ENCODE results near the gene RAB43. TPM values are rescaled to one million over a fixed set of nuclear protein-coding genes. Genes with fewer than 3 reads are reported as not detected.
"Not testable (repeated sequence)": the region's sequence is repeated elsewhere in the genome, so short reads cannot be mapped to it uniquely, and the experiment has no call there.

Gene RAB43
- total RNA-seq, 1 donor from 2014 or later: 39.8 TPM

DNA sequence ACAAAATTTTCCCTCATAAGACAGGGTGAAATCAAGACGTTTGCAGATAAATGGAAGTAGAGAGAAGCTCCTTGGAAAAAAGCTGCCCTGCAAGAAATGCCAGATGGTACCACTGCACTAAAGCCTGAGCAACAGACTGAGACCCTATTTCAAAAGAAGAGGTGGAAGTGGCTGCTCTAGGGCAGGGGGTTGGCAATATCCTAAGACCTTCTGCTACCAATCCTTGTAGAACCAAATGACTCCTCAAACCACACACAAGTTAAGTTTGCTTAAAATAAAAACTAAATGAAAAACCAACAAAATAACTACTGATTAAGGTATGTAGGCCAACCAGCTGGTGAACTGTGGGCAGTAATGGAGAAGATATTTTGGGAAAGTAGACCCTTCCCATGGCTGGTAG is 21.3 kb downstream of the RAB43 start:
- intact Hi-C loops (cut with micrococcal nuclease): no loop called here

DNA sequence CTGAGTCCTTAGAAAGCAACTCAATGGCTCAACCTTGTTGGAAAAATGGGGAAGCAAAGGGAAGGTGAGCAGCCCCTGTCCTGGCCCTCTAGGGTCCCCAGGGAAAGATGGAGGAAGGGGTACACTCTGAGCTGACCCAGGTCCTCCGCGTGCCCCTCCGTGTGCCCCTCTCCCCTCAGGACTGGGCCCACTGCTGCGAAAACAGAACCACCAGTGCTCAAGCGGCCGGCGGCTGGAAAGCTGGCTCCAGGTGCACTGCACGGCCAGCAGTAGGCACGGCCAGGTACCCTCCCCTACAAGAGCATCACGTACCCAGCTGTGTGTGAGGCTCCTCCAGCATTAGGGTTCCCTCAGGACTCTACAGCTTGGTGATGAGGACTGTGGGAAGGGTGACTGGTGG is 26.3 kb downstream of the RAB43 start:
- intact Hi-C loops (cut with micrococcal nuclease): no loop called here

DNA sequence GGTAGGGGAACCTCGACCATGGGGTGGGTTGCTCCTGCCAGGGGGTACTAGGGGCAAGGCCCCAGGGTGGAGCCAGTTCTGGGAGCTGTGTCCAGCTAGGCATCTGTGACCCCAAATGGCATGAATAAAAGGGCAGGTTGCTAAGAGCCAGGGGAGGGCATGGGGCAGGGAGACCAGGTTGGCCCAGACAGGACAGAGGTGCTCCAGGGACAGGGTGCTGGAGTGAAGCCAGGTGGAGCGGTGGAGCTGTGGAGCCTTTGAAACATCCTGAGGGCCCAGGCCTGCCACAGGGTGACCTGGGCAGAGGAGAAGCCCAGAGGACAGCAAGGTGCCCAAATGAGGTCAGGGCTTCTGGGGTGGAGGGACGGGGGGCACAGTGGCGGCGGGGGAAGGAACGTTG is 33.3 kb downstream of the RAB43 start:
- intact Hi-C loops (cut with micrococcal nuclease): not testable (repeated sequence)

DNA sequence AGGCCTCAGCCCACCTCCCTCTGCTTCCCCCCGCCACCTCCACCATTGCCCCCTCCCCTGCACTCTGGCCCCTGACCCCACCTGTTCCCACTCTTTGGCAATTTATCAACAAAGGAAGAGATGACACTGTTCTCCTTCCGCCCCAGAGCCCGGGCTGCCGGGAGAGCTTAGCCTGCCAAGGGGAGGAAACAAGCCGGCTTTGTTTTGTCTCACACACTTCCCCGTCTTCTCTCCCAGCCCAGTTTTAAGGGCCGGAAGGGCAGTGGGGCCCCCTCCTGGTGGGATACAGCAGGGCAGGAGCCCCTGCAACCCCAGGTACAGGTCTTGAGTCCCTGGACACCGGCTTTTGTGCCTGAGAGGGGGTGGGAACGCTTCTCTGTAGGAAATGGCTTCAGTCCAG is 33.7 kb downstream of the RAB43 start:
- intact Hi-C loops (cut with micrococcal nuclease): not testable (repeated sequence)

DNA sequence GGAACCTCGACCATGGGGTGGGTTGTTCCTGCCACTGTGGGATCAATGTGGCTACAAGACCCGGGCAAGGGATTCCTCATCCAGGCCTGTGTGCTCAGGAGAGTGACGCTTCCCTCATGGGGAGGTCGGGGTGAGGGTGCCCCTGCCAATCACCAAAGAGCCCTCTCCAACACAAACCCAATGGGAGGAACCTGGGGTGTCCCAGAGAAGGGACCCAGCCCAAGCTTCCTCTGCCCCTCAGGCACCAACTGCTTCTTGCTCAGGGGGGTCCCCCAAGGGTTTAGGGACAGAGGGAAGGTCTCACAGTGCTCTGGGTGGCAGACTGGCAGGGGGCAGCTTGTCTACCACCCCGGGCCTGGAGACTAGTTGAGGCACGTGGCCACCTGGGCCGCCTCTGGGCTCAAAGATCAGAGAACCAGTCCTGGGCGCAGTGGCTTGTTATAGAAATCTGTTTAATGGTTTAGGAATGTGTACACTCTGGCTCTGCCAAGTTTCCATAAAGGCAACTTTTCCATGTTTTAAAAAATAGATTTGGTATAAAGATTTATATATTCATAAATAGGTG is 34.4 kb downstream of the RAB43 start:
- intact Hi-C loops (cut with micrococcal nuclease): no loop called here

DNA sequence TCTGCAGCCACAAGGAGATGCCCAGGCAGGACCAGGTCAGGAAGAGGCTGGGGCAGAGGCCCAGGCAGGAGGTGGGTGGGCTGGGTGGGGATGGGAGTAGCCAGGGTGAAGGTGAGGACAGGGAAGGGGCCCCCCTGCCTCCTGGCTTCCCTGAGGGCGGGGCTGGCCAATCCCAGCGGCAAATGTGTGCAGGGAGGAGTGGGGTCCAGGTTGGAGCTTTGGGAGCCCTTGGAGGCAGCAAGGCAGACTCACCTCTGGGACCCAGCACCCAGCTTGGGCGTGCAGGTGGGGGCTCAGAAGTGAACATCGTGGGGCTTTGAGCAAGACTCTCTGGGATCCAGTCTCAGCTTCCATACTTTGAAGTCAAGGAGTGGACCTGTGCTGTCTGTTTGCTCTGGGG is 35.8 kb downstream of the RAB43 start:
- intact Hi-C loops (cut with micrococcal nuclease): no loop called here

DNA sequence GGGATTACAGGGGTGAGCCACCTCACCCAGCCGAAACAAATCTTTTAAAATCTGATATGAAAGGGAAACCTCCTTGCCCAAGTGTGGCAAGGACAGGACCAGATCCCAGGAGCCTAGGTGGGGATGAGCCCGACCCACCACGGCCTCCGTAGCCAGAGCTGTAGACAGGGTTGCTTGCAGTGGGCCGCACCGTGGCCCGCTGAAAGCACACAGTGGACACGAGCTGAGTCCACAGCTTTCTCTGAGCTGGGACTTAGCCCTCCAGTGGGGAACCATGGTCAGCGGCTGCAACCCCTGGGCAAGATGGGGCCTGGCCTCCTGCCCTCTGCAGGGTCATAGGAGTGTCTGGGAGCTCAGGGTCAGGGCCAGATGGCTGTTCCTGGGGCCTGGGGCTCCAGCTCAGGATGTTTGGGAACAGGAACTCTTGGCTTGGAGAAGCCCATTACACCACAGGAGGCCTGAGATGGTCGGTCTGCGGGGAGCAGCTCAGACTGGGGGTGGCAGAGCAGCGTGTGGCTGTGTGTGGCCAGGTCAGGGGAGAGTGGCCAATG is 36.4 kb downstream of the RAB43 start:
- intact Hi-C loops (cut with micrococcal nuclease): no loop called here

DNA sequence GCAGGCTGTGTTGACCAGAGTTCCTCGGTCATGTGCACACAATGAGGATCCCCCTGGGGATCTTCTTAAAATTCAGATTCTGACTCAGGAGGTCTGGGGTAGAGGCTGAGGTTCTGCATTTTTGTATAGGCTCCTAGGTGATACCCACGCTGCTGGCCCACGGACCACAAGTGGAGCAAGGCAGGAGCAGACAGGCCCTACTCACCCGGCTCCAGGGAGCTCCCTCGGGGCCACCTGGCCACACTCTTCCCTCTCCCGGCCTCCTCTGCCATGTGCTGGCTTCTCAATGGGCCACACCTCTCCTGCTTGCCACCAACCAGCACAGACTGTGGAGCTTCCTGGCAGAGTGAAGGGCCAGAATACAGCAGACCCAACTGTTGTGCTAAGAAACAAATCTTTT is 37.1 kb downstream of the RAB43 start:
- intact Hi-C loops (cut with micrococcal nuclease): no loop called here

DNA sequence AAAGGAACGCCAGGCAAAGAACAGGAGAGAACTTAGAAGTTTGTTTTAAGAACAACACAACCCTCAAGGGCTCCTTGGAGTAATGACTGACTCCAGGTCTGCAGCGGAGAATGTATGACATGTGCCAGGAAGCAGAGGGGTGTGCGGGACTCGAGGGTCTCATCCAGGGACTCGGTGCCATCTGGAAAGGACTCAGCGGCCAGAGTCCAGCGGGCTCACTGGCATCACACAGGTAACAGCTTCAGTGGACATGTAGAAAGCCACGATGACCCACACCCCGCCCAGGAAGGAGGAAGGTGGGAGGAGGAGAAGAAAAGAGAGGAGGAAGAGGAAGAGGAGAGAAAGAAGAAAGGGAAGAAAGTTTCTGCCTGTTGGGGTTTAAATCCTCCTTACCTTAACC is 39.6 kb downstream of the RAB43 start:
- intact Hi-C loops (cut with micrococcal nuclease): no loop called here

DNA sequence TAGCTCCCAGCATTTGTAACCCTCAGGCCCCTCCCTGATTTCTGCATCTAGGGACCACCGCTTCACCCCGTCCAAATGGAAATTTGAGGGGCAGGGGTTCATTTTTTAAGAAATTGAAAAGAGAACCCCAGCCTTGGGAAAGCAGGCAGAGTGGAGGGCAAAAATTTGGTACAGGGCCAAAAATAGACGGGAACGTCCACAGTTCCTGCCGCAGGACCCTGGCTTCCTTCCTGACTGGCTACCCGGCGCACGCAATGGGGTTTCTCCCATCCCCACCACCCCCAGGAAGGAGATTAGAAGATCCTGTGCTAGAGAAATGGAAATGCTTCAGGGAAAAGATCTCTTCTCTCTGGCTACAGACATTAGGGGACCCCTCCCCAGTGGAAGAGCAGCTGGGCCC is 40.1 kb downstream of the RAB43 start:
- intact Hi-C loops (cut with micrococcal nuclease): no loop called here

DNA sequence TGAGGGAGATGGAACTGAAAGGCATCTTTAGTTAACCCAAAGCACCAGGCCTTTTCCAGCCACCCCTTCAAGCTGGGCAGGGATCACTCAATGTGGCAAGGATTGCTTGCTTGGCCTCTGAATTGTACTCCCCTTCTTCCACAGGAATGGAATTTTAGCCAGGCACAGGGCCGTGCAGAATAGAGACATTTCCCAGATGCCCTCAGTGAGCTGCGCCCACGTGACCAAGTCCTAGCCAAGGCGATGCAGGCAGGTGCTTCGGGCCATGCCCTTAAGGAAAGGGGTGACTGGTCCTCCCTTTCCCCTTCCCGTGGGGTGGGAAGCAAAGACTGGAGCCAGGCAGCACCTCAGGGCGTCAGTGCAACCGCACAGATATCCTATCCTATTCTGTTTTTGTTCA is 43.1 kb downstream of the RAB43 start:
- intact Hi-C loops (cut with micrococcal nuclease): no loop called here

DNA sequence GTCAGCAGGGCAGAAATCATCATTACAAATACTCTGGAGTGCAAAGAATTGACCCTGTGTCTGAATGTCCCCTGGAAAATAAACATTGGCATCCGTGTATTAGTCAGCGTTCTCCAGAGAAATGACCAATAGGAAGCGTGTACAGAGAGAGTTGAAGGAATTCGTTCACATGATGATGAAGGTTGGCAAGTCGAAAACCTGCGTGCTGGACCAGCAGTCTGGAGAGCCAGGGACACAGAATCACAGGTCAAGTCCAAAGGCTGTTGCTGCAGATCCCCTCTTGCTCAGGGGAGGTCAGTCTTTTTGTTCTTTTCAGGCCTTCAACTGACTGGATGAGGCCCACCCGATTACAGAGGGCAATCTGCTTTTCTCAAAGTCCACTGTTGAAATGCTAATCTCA is 44.4 kb downstream of the RAB43 start:
- intact Hi-C loops (cut with micrococcal nuclease): no loop called here

DNA sequence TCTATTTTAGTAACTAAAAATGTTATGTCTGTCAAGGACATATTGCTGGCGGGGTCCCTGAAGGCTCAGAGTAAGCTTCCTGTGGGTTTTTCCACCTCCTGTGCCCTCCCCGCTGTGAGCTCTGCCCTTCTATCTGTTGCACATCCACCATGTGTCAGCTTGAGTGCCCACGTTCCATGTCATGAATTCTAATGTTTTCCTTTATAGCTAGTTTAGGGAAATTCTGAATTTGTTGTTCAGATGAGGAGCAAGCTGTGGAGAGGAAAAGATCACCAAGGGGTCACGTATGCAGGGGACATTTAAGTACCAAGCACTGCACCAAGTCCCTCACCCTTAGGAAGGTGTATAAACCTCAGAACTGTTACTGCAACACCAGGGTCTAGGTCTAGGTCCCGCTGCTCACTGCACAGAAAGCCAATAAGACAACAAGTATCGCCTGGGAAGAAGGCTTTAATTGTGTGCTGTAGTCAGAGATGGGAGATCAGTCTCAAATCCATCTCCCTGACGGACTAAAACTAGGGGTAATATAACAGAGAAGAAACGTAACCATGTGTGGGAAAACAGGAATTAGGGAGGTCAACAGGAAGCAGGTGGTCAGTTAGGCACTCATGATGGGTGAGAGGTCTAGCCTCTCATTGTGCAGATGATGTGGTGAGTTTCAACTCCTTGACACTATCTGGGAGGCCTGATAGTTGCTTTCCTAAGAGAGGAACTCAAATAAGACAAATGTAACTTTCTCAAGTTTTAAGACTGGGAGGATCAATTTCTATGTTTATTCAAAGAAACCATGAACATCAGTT is 51.3 kb downstream of the RAB43 start:
- intact Hi-C loops (cut with micrococcal nuclease): no loop called here

DNA sequence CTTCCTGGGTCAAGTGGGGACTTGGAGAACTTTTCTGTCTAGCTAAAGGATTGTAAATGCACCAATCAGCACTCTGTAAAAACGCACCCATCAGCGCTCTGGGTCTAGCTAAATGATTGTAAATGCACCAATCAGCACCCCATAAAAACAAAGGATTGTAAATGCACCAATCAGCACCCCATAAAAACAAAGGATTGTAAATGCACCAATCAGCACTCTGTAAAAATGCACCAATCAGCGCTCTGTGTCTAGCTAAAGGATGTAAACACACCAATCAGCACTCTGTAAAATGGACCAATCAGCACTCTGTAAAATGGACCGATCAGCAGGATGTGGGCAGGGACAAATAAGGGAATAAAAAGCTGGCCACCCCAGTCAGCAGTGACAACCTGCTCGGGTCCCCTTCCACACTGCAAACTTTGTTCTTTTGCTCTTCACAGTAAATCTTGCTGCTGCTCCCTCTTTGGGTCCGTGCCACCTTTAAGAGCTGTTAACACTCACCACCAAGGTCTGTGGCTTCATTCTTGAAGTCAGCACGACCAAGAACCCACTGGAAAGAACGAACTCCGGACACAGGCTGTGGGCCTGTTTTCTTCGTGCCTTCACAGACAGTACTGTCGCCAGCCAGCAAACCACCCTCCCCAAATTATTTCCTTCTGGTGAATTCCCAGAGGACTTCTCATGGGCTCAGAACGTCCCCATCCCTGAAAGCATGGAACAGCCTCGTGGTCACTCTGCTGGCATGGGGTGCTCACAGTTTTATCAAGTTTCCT is 52.1 kb downstream of the RAB43 start:
- intact Hi-C loops (cut with micrococcal nuclease): not testable (repeated sequence)

DNA sequence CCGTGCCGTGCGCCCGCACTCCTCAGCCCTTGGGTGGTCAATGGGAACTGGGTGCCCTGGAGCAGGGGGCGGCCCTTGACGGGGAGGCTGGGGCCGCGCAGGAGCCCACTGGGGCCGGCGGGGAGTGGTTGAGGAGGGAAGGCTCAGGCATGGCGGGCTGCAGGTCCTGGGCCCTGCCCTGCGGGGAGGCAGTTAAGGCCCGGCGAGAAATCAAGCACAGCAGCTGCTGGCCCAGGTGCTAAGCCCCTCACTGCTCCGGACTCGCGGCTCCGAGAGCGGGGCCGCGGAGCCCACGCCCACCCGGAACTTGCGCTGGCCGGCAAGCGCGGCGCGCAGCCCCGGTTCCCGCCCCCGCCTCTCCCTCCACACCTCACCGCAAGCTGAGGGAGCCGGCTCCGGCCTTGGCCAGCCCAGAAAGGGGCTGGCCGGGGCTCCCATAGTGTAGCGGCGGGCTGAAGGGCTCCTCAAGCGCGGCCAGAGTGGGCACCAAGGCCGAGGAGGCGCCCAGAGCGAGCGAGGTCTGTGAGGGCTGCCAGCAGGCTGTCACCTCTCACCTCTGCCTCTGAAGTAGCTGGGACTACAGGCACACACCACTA is 53.2 kb downstream of the RAB43 start:
- intact Hi-C loops (cut with micrococcal nuclease): no loop called here

DNA sequence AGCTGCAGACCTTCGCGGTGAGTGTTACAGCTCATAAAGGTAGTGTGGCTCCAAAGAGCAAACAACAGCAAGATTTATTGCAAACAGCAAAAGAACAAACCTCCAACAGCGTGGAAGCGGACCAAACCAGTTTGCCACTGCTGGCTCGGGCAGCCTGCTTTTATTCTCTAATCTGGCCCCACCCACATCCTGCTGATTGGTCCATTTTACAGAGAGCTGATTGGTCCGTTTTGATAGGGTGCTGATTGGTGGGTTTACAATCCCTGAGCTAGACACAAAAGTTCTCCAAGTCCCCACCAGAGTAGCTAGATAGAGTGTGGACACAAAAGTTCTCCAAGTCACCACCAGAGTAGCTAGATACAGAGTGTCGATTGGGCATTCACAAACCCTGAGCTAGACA is 53.9 kb downstream of the RAB43 start:
- intact Hi-C loops (cut with micrococcal nuclease): not testable (repeated sequence)

DNA sequence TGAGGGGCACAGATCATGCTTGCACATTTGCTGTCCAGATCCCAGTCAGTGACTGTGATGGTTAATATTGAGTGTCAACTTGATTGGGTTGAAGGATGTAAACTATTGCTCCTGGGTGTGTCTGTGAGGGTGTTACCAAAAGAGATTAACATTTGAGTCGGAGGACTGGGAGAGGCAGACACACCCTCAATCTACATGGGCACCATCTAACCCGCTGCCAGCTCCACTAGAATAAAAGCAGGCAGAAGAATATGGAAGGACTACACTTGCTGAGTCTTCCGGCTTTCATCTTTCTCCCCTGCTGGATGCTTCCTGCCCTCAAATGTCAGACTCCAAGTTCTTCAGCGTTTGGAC is 55.9 kb downstream of the RAB43 start:
- intact Hi-C loops (cut with micrococcal nuclease): no loop called here

DNA sequence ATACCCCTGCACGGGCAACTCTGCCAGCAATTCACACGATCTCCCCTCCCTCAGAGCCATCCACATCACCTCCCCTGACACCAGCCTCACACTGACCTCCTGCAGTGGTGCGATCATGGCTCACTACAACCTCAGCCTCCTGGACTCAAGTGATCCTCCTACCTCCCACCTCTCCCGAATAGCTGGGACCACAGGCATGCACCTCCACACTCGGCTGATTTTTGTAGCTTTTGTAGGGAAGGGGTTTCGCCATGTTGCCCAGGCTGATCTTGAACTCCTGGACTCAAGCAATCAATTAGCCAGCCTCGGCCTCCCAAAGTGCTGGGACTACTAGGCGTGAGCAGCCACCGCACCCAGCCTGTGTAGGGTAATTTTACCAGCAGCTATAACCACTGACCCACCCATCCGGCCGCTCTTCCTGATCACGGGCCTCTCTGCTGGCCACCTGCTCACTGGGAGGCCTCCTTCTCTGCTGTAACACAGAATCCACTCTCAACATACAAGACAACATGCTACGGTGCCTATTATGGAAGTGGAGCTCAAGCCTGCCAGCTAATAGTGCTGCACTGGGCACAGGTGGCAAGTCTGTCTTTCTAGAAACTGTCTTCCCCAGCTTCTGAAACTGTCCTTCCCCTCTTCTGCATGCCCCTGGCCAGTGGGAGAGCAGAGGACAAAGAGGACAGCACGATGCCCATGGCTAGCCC is 56.4 kb downstream of the RAB43 start:
- intact Hi-C loops (cut with micrococcal nuclease): no loop called here

DNA sequence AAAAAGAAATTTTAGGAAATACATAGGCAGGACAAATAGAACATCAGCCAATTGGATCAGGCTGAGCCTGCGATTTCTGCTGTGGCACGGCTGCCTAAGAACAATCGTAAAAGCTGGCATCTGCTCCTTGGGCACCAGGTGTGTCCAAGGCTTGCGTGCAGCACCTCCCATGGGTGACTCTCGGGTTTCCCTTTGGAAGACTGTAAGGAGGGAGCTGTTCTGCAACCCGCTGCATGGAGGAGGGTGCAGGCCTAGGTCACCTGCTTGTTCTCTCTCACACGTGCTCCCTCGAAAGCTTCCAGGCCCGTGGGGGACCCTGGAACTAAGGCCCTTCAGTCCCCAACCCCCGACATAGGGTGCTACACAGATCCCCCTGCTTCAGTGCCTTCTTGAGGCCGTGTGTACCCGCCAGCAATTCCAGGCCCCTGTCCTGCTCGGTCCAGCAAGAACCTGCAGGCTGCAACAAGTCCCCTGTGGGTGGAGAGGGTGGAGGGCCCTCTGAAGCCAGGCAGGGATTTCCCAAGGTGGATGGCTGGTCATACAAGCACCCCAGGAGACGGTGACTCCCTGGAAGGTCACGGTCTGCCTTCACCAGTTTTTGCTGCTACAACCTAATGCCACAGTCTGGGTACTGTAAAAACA is 57.6 kb downstream of the RAB43 start:
- intact Hi-C loops (cut with micrococcal nuclease): no loop called here

DNA sequence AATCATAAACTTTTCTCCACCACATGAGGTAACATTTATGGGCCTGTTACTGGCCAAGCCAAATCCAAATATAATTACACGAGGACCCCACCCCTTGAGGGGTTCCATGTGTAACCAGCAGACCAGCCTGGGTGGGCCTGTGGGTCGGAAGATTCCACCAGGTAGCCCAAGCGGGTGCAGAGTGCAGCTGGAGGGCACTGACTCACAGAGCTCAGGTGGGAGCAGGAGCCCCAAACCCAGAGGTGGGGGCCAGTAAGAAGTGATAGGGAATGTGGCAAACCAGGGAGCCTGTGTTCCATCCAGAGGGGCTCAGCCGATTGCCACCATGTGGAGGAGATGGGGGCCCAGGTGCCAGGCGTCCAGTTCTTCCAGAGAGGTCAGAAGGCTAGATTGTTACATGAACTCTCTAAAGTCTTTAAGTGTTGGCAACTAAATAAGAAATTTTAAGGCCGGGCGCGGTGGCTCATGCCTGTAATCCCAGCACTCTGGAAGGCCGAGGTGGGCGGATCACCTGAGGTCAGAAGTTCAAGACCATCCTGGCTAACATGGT is 58.4 kb downstream of the RAB43 start:
- intact Hi-C loops (cut with micrococcal nuclease): no loop called here
